HG03565 (cell line): Measurements from ENCODE around the gene NRG3.

ENCODE experiments used
- ATAC-seq: cut with Tn5 transposase; IDR thresholded peaks from one replicate; pipeline ENCODE4 v1.9.1; 2021; ENCODE audit warnings: mild to moderate bottlenecking, moderate library complexity; ENCODE audit not compliant: unreplicated experiment

The NRG3 gene

DNA sequence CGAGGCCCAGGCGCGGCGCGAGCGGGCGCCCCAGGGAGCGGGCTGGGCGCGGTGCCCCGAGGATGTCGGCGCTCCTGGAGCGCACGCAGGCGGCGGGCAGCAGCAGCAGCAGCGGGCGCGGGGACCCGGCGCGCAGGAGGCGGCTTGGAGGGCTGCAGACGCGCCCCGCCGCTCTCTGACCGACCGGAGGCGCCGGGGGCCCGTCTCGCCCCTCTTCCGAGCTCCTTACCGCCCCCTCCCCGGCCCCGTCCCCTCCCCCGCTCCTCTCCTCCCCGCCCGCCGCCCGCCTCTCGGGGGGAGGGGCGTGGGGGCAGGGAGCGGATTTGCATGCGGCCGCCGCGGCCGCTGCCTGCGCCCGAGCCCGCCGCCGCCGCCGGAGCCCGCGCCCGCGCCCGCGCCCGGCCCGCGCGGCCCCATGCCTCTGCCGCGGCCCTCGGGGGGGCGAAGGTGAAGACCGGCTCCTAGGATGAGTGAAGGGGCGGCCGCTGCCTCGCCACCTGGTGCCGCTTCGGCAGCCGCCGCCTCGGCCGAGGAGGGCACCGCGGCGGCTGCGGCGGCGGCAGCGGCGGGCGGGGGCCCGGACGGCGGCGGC, at the start of gene NRG3:
Gene NRG3, plus strand, starts transcription at position 320 of the 592 bp plus-strand sequence.
- ATAC-seq = no peak

DNA sequence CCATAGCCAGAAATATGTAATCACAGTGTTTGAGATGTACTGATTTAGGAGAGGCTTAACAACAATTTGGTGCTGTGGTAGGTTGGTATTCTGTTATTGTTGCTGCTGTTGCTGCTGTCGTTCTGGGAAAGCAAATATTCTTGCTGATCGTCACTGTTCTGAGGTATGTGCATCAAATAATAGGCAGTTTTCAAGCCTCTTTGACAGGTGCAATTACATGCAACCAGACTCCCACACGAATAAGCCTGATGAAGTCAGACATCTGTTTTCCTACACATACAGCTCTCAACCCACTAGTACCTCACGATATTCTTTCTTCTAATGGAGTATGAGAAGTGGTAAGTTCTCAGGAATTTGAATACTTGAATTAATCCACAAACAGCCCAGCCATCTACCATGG, 46.7 kb upstream of the NRG3 start:
- no peak for ATAC-seq

DNA sequence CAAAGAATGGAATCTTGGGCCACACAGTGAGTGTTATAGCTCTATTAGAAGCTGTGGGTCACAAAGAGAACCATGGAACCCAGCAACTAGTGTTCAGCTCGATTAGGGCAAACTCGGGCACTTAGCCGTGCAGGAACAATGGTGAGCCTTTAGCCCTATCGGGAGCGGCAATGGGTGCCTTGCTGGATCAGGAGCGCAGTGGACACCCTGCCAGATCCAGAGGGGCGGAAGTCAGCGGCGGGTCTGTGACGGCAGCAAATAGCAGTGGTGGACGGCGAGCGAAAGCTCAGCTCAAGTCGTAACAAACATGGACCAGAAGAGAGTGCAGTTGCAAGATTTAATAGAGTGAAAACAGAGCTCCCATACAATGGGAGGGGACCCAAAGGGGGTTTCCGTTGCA, 43.9 kb upstream of the NRG3 start:
- no peak for ATAC-seq

- no peak for ATAC-seq
Observed at GRCh38 chr10:81838950-81839349, 36.0 kb upstream of the NRG3 start.

DNA sequence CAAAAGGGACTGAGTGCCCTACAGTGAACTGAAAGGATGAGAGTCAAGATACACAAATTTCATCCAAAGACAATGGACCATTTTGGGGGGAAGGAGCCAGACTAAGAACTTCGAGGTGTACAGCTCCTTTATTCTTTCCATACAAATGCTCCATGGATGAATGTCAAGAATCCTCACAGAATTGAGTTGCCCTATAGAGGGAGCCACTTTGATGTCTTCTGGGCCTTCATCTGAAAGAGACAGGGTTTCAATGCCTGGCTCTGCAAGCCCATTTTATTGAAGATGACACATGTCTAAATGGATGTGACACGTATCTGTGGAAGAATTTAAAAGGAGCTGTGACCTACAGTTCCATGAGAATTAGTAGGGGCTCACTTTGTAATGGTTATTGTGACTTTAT, 32.0 kb upstream of the NRG3 start:
- ATAC-seq = no peak

- no peak for ATAC-seq
Observed at GRCh38 chr10:81847675-81848074, 27.3 kb upstream of the NRG3 start.

- ATAC-seq = no peak
Observed at GRCh38 chr10:81848514-81848913, 26.5 kb upstream of the NRG3 start.

GRCh38 chr10:81848931-81849330, 26.1 kb upstream of the NRG3 start:
- ATAC-seq = no peak

DNA sequence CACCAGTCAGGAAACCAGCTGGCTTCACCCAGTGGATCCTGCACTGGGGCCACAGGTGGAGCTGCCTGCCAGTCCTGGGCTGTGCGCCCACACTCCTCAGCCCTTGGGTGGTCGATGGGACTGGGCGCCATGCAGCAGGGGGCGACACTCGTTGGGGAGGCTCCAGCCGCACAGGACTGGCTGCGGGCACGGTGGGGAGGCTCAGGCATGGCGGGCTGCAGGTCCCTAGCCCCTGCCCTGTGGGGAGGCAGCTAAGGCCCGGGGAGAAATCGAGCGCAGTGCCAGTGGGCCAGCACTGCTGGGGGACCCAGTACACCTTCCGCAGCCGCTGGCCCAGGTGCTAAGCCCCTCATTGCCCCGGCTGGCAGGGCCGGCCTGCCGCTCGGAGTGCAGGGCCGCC, 12.4 kb upstream of the NRG3 start:
- no peak for ATAC-seq

- no peak for ATAC-seq
Observed at GRCh38 chr10:81863771-81864170, 11.2 kb upstream of the NRG3 start.

GRCh38 chr10:81865581-81865980, 9.4 kb upstream of the NRG3 start:
- ATAC-seq = no peak

DNA sequence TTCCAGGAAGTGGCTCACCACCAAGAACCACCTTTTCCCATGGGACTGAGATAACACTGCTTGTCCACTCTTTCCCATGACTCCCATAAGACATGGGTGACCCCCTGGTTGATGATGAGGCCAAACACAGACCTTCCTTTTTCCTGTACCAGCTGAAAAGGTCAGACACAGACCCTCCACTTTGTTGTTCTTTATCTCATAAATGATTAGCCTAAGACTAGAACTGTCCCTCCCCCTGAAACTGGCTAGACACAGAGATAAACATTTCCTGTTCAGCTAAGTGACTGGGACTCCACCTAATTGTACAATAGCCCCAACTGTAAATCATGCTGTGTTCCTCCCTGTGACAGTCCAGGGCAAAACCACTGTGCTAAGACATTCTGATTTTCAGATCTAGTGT, 8.2 kb upstream of the NRG3 start:
- peak; percentile 82 for ATAC-seq

- no peak for ATAC-seq
Observed at GRCh38 chr10:81870472-81870871, 4.5 kb upstream of the NRG3 start.

DNA sequence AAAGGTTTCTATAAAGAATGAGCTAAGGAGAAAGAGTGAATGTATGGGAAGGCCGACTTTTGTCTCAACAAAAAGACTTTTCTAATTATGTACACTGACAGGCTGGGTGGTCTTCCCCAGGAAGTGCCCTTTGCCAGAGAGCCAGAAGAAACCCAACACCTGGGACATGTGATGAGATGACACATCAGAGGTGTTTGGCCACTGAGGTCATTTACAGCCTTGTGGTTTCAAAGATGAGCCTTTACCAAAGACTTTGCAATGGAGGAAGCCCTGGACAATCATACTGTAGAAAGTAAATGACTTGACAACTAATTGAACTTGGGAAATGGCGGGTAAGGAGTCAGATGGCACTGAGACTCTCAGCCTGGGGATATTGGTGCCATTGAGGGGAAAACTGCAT, 3.4 kb upstream of the NRG3 start:
- ATAC-seq = no peak

GRCh38 chr10:81872206-81872862, 2.7 kb upstream of the NRG3 start:
- ATAC-seq = no peak

GRCh38 chr10:81873231-81873931, 1.6 kb upstream of the NRG3 start:
- ATAC-seq = no peak

GRCh38 chr10:81873932-81874816, 820 bp upstream of the NRG3 start:
- no peak for ATAC-seq

GRCh38 chr10:81875467-81876252, 666 bp downstream of the NRG3 start:
- ATAC-seq = no peak

- ATAC-seq = no peak
Observed at GRCh38 chr10:81876253-81877077, 1.5 kb downstream of the NRG3 start.

GRCh38 chr10:81877596-81877995, 2.6 kb downstream of the NRG3 start:
- no peak for ATAC-seq
